ENCODE data around the gene NADSYN1.

The NADSYN1 gene

GRCh38 chr11:71548716-71549151, 95.7 kb downstream of the NADSYN1 start:
- no peak for DNase-seq (ENCODE audit: low read depth)

Measured in iris pigment epithelial cell (primary cell).